HG03575 (cell line): ENCODE measurements around the gene RALGDS.
"Not testable (repeated sequence)": the region's sequence is repeated elsewhere in the genome, so short reads cannot be mapped to it uniquely, and the experiment has no call there.

ENCODE experiments used
- ATAC-seq: cut with Tn5 transposase; IDR thresholded peaks from one replicate; pipeline ENCODE4 v1.9.1; 2021; ENCODE audit not compliant: unreplicated experiment, insufficient number of reproducible peaks, low FRiP score; ENCODE audit errors: extremely low read depth

The RALGDS gene

GRCh38 chr9:133078486-133078885, 42.6 kb downstream of the RALGDS start:
- no peak for ATAC-seq

GRCh38 chr9:133076691-133077090, 44.3 kb downstream of the RALGDS start:
- no peak for ATAC-seq

GRCh38 chr9:133075925-133076630, 45.0 kb downstream of the RALGDS start:
- no peak for ATAC-seq

GRCh38 chr9:133074111-133074651, 46.9 kb downstream of the RALGDS start:
- no peak for ATAC-seq

- ATAC-seq, result no peak
Observed at GRCh38 chr9:133073086-133074014, 47.7 kb downstream of the RALGDS start.

GRCh38 chr9:133072210-133072609, 48.8 kb downstream of the RALGDS start:
- ATAC-seq, result not testable (repeated sequence)

- no peak for ATAC-seq
Observed at GRCh38 chr9:133071484-133072150, 49.4 kb downstream of the RALGDS start.

- not testable (repeated sequence) for ATAC-seq
Observed at GRCh38 chr9:133070985-133071384, 50.1 kb downstream of the RALGDS start.

- not testable (repeated sequence) for ATAC-seq
Observed at GRCh38 chr9:133070500-133070961, 50.5 kb downstream of the RALGDS start.

GRCh38 chr9:133068431-133068830, 52.6 kb downstream of the RALGDS start:
- not testable (repeated sequence) for ATAC-seq

GRCh38 chr9:133067813-133068212, 53.2 kb downstream of the RALGDS start:
- ATAC-seq, result no peak

GRCh38 chr9:133067006-133067405, 54.0 kb downstream of the RALGDS start:
- no peak for ATAC-seq

GRCh38 chr9:133066181-133066983, 54.7 kb downstream of the RALGDS start:
- ATAC-seq, result no peak

- ATAC-seq, result no peak
Observed at GRCh38 chr9:133065070-133065388, 56.0 kb downstream of the RALGDS start.

GRCh38 chr9:133064241-133065069, 56.6 kb downstream of the RALGDS start:
- no peak for ATAC-seq

- no peak for ATAC-seq
Observed at GRCh38 chr9:133063500-133064231, 57.4 kb downstream of the RALGDS start.

GRCh38 chr9:133063159-133063499, 57.9 kb downstream of the RALGDS start:
- no peak for ATAC-seq
